Nephron (organoid): ENCODE results near the gene DPM2.

Experiments used
- H3K27ac Mint-ChIP-seq, 3 experiments: 2 replicates each; pipeline ENCODE4 v1.8.0; 2020; ENCODE audit warnings: mixed read lengths in 3 of 3, mild to moderate bottlenecking in 2 of 3, moderate library complexity in 1 of 3
- H3K27me3 Mint-ChIP-seq: 2 replicates; pipeline ENCODE4 v1.8.0; 2021; ENCODE audit warnings: low read depth, mild to moderate bottlenecking, moderate library complexity, mixed read lengths
- H3K36me3 Mint-ChIP-seq: 2 replicates; pipeline ENCODE4 v1.8.0; 2020; ENCODE audit warnings: low read depth, mixed read lengths
- H3K4me1 Mint-ChIP-seq: 2 replicates; pipeline ENCODE4 v1.8.0; 2020; ENCODE audit warnings: mixed read lengths
- H3K4me3 Mint-ChIP-seq, 3 experiments: 2 replicates each; pipeline ENCODE4 v1.8.0; 2020; ENCODE audit warnings: mild to moderate bottlenecking in 3 of 3, mixed read lengths in 3 of 3, moderate library complexity in 2 of 3
- H3K9me3 Mint-ChIP-seq: 2 replicates; pipeline ENCODE4 v1.8.0; 2020; ENCODE audit warnings: mixed read lengths
- TF ChIP-seq, protein P1 (sequence below), 3 experiments: fragments of 200-600 bp; sonication (generic); IDR thresholded peaks; one replicate each; pipeline ENCODE4 v1.5.0; 2021; ENCODE audit warnings: antibody characterized with exemption in 3 of 3; ENCODE audit not compliant: unreplicated experiment in 3 of 3

The DPM2 gene

DNA sequence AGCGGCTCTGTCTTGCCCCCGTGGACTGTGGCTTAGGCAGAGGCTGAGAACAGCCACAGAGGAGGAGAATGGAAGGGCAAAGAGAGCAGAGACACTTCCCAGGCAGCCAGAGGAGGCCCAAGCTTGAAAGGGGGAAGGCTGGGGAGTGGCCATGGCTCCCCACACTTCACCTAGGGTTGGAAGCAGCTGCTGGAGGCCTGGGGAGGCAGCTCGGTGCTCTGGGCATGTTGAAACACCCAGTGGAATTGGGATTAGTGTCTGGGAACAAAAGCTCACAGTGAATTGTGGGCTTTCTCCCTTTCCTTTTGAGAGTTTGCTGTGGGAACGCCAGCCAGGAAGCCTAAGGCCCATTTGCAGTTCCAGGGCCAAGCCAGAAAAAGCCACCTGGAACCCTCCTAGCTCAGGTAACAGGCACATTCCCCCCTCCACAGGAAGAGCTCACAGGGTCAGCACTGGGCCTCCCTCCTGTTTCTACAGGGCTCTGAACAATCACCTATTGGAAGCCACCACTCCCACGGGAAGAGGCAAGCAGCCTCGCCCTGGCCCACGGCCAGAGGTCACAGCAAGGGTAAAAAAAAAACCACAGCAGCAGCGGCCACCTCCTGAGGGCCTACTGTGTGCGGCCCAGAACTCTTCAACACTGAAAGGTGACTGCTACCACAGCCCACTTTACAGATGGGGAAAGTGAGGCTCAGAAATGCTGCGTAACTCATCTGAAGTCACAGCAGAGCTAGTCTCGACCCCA lies 22.9 kb upstream of the DPM2 start:
- Mint-ChIP-seq H3K9me3 (peaks cover 2% of the 10 kb centered on the region), H3K4me3 (no peak overlapping the region), H3K36me3 (peaks cover 11% of the 10 kb centered on the region), H3K4me1 (peaks cover 58% of the 10 kb centered on the region), H3K27me3 (no peaks in the 10 kb centered on the region), H3K27ac (peak overlapping the region; percentile 27 to 71 (median 30))
- TF ChIP-seq, protein P1, sequence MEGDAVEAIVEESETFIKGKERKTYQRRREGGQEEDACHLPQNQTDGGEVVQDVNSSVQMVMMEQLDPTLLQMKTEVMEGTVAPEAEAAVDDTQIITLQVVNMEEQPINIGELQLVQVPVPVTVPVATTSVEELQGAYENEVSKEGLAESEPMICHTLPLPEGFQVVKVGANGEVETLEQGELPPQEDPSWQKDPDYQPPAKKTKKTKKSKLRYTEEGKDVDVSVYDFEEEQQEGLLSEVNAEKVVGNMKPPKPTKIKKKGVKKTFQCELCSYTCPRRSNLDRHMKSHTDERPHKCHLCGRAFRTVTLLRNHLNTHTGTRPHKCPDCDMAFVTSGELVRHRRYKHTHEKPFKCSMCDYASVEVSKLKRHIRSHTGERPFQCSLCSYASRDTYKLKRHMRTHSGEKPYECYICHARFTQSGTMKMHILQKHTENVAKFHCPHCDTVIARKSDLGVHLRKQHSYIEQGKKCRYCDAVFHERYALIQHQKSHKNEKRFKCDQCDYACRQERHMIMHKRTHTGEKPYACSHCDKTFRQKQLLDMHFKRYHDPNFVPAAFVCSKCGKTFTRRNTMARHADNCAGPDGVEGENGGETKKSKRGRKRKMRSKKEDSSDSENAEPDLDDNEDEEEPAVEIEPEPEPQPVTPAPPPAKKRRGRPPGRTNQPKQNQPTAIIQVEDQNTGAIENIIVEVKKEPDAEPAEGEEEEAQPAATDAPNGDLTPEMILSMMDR (IDR thresholded peaks at IDR 0.05; ENCODE audit: unreplicated experiment in 3 of 3), result no peak

DNA sequence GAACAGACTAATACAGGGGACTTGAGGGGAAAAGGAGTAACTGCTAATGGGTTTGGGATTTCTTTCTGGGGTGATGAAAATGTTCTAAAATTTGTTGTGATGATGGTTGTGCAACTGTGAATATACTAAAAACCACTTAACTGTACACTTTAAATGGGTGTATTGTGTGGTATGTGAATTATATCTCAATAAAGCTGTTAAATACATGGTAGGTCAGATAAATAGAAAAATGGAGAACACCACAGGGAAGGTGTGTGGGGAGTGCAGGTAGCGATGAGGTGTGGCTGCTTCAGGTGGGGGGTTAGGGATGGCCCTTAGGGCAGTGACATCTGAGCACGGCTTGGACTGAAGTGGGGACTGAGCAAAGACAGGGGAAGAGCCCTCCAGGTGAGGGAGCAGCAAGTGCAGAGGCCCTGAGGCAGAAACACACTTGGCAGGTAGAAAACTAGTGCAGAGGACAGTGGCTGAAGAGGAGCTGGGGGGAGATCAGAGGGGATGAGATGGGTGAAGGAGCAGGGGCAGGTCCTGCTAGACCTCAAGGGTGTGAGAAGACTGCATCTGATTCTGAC lies 22.3 kb upstream of the DPM2 start:
- H3K4me3 Mint-ChIP-seq, result no peak overlapping the region
- H3K4me1 Mint-ChIP-seq, result peaks cover 56% of the 10 kb centered on the region
- peaks cover 2% of the 10 kb centered on the region for H3K9me3 Mint-ChIP-seq
- peak overlapping the region; percentile 27 to 71 (median 30) for H3K27ac Mint-ChIP-seq
- no peaks in the 10 kb centered on the region for H3K27me3 Mint-ChIP-seq
- H3K36me3 Mint-ChIP-seq, result peaks cover 11% of the 10 kb centered on the region
- TF ChIP-seq, protein P1 (IDR thresholded peaks at IDR 0.05; ENCODE audit: unreplicated experiment in 3 of 3), result no peak

DNA sequence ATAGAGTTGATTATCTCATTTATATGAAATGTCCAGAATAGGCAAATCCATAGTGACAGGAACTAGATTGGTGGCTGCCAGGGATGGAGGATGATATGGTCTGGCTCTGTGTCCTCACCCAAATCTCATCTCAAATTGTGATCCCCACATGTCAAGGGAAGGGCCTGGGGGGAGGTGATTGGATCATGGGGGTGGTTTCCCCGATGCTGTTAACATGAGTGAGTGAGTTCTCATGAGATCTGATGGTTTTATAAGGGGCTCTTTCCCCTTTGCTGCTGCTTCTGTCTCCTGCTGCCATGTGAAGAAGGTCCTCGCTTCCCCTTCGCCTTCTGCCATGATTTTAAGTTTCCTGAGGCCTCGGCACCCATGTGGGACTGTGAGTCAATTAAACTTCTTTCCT lies 21.7 kb upstream of the DPM2 start:
- TF ChIP-seq, protein P1 (IDR thresholded peaks at IDR 0.05; ENCODE audit: unreplicated experiment in 3 of 3), result no peak
- no peak overlapping the region for H3K4me3 Mint-ChIP-seq
- peak overlapping the region in 2 of 3 experiments; percentile 27 to 59 for H3K27ac Mint-ChIP-seq
- no peaks in the 10 kb centered on the region for H3K27me3 Mint-ChIP-seq
- H3K4me1 Mint-ChIP-seq, result peaks cover 56% of the 10 kb centered on the region
- H3K9me3 Mint-ChIP-seq, result peaks cover 2% of the 10 kb centered on the region
- peaks cover 11% of the 10 kb centered on the region for H3K36me3 Mint-ChIP-seq

DNA sequence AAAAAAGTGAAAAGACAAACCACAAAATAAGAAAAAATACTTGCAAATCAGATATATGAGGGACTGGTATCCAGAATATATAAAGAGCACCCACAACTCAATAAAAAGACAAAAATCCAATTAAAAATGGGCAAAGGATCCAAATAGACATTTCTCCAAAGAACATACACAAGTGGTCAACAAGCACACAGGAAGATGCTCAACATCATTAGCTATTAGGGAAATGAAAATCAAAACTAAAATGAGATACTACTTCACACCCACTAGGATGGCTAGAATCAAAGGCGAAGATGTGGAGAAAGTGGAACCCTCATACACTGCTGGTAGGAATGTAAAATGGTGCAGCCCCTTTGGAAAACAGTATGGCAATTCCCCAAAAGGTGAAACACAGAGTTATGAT lies 21.1 kb upstream of the DPM2 start:
- peak overlapping the region in 2 of 3 experiments; percentile 27 to 59 for H3K27ac Mint-ChIP-seq
- TF ChIP-seq, protein P1 (IDR thresholded peaks at IDR 0.05; ENCODE audit: unreplicated experiment in 3 of 3), result no peak
- no peak overlapping the region for H3K4me3 Mint-ChIP-seq
- H3K9me3 Mint-ChIP-seq, result peaks cover 2% of the 10 kb centered on the region
- peaks cover 54% of the 10 kb centered on the region for H3K4me1 Mint-ChIP-seq
- H3K36me3 Mint-ChIP-seq, result peaks cover 11% of the 10 kb centered on the region
- no peaks in the 10 kb centered on the region for H3K27me3 Mint-ChIP-seq

DNA sequence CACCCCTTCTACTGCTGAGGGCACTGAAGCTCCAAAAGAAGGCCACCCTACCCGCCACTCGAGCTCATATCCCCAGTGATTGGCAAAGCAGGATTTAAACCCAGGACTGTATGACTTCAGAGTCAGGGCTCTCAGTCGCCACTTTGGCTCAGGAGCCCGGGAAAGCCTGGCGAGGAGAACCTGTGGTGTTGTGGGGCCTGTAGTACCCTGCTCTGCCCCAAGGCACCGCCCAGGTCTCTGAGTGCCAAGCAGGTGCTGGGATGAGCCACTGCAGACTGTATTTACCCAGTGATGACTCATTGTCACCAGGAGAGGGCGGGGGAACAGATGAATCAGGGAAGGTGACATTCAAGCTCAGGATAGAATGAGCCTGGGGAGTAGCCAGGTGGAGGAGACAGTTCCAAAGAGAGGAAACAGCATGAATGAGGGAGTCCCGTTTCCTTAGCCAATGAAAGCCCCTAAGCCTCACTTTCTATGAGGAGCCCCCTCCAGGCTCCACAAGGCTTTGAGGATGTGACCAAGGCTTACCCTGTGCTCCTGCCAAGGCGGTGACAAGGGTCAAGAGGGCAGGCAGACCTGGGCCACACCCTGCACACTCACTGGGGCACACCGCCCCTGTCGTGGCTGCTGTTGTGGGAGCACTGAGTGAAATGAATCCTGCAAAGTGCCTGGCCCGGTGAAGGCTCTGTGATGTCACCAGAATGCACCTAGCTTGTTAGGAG lies 17.8 kb upstream of the DPM2 start:
- Mint-ChIP-seq H3K9me3 (peaks cover 2% of the 10 kb centered on the region), H3K36me3 (peaks cover 8% of the 10 kb centered on the region), H3K27me3 (no peaks in the 10 kb centered on the region), H3K4me1 (peaks cover 36% of the 10 kb centered on the region), H3K27ac (no peak overlapping the region), H3K4me3 (no peak overlapping the region)
- TF ChIP-seq, protein P1 (IDR thresholded peaks at IDR 0.05; ENCODE audit: unreplicated experiment in 3 of 3), result no peak
